HG02588 (cell line): ENCODE results near the gene WNT3.

Experiments used
- ATAC-seq: cut with Tn5 transposase; IDR thresholded peaks from one replicate; pipeline ENCODE4 v1.9.1; 2021; ENCODE audit warnings: mild to moderate bottlenecking, moderate library complexity; ENCODE audit not compliant: unreplicated experiment

WNT3 gene

GRCh38 chr17:46739982-46740381, 78.5 kb downstream of the WNT3 start:
- no peak for ATAC-seq

DNA sequence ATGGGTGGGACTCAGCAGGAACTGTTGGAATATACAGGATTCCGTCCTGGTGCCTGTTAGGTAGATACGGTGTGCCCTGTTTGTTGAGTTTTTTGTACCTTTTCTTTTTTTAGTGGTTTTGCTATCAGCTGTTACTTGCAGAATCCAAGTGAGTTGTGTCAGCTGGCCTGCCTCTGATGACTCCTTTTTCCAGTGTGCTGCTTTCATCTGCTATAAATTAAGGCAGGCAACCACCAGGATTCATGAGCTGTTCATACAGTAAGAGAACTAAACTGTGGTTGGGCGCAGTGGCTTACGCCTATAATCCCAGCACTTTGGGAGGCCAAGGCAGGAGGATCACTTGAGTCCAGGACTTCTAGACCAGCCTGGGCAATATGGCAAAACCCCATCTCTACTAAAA, 79.9 kb downstream of the WNT3 start:
- no peak for ATAC-seq

DNA sequence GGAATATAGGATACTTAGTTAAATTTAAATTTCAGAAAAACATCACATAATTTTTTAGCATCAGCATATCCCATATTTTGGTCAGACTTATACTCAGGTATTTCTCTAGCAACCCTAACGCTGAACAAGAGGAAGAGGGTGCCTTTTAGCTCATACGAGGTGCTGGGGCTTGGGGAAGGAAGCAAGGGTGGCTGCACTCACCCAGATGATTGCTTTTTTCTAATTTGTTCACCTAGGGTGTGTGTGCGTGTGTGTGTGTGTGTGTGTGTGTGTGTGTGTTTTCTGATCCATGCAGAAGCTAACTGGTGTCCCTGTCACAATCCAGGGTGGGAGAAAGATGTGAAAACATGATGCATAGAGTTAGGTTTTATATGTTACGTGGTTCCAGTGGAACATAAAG, 81.2 kb downstream of the WNT3 start:
- ATAC-seq = no peak

- no peak for ATAC-seq
Observed at GRCh38 chr17:46736100-46736499, 82.4 kb downstream of the WNT3 start.

- no peak for ATAC-seq
Observed at GRCh38 chr17:46733837-46734475, 84.5 kb downstream of the WNT3 start.

GRCh38 chr17:46732754-46733398, 85.6 kb downstream of the WNT3 start:
- no peak for ATAC-seq

GRCh38 chr17:46732160-46732559, 86.3 kb downstream of the WNT3 start:
- no peak for ATAC-seq

GRCh38 chr17:46730679-46731078, 87.8 kb downstream of the WNT3 start:
- ATAC-seq = no peak

DNA sequence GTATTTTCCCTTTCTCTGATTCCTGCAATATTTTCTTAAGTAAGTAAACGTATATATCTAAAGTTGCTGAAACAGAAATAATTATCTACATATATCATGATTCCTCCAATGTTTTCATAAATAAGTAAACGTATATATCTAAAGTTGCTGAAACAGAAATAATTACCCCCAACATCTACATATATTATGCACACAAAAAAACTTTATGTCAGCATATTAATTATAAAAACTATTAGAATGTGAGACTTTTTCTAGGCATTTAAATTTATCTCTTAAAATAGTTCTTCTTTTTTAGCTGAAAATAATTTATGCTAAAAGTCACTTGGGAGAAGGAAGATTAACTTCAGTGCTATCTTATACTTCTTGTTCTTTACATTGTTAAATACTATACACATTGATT, 88.5 kb downstream of the WNT3 start:
- ATAC-seq = no peak

DNA sequence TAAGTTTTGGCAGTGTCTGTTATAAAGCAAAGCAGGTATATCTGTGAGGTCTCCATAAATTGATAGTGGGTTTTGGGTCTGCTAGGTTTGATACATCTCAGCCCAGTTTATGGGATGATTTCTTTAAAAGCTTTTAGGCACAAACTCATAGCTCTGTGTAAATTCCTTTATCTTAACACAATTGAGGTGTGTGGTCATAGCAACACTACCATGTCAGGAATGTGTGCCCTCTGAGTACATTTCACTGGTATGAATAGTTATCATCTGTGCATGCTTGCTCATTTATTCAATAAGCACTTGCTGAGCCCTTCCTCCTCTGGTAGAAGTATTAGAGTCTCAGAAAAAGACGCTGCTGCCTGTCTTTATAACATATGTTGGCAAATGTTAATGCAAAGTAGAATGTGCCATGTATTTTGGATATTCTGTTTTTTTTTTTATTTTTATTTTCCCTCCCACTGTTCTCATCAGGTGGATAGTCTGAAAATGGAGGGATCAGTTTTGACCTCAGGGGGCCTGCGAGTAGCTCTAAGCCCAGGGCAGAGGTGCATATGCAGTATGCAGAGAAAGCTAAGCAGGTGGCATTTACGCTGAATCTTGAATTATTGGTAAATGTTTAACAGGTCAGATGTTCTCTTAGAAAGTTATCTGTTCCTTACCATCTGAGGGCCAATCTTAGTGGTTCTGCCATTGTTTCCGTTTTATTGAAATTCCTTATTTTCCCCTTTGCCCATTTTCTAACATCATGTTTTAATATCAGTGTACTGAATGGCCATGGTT, 90.7 kb downstream of the WNT3 start:
- no peak for ATAC-seq

- ATAC-seq = no peak
Observed at GRCh38 chr17:46726206-46726605, 92.3 kb downstream of the WNT3 start.

DNA sequence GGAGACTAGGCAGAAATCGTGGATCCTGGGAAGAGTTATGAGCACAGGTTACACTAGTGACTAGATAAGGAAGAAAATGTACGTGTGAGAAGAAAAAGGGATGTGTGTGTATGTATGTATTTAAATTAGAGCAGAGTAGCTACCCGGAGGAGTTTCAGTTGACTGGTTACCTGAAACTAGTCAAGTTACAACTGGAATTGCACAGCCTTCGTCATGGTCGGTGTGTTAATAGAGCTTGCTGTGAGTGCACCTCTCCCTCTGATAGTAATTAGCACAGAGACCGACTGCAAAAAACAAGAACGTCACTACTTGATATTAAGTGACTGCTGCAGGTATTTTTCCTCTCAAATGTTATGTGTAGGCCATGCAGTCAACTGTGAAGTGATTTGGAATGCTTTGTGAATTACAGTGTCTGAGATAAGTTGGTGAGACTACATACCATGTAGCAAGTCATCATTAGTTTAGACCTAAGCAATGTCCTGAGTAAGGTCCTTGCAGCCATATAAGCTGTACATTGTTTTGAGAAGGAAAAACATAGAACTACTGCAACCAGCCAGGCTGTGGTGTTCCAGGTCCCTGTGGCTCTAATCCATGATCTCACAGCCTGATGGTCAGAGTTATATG, 95.7 kb downstream of the WNT3 start:
- no peak for ATAC-seq

- no peak for ATAC-seq
Observed at GRCh38 chr17:46720408-46720807, 98.1 kb downstream of the WNT3 start.

- ATAC-seq = no peak
Observed at GRCh38 chr17:46719891-46720290, 98.6 kb downstream of the WNT3 start.

- ATAC-seq = no peak
Observed at GRCh38 chr17:46717999-46718398, 100.5 kb downstream of the WNT3 start.
